Measurements from ENCODE around the gene MRPL38. TPM values are rescaled to one million over a fixed set of nuclear protein-coding genes. Genes with fewer than 3 reads are reported as not detected.

The MRPL38 gene
- total RNA-seq, 2 donors from 2014 or later = 103 to 118 TPM

- no peak overlapping the region for H3K4me3 ChIP-seq (ENCODE audit: low read length)
- H3K9ac ChIP-seq (ENCODE audit: extremely low read depth, low read length, poor library complexity, severe bottlenecking) = no peak overlapping the region
- no peak for DNase-seq
- Mint-ChIP-seq H3K9me3 (no peaks in the 10 kb centered on the region), H3K27me3 (ENCODE audit: insufficient read depth) (no peaks in the 10 kb centered on the region), H3K4me1 (no peaks in the 10 kb centered on the region), H3K27ac (no peak overlapping the region), H3K36me3 (ENCODE audit: low read depth) (peaks cover 8% of the 10 kb centered on the region), H3K4me3 (no peak overlapping the region)
- WGBS, 2 experiments (ENCODE audit: insufficient coverage in 1 of 2, insufficient read length in 1 of 2) = 91% methylated on average over 7 to 10 of the region's 10 CpGs
- no peak for TF ChIP-seq CTCF (conservative IDR thresholded peaks at IDR 0.05)
- H3K36me3 ChIP-seq (ENCODE audit: control insufficient read depth, insufficient read depth, low read length) = peaks cover 14% of the 10 kb centered on the region
- H3K4me1 ChIP-seq (ENCODE audit: control insufficient read depth, insufficient read depth, low read length) = peaks cover 7% of the 10 kb centered on the region
- H3K9me3 ChIP-seq (ENCODE audit: control insufficient read depth, low read length) = no peaks in the 10 kb centered on the region
- no peak overlapping the region for H3K27ac ChIP-seq (ENCODE audit: low read depth, low read length)
- no peaks in the 10 kb centered on the region for H3K27me3 ChIP-seq (ENCODE audit: control insufficient read depth, insufficient read depth, low read length, poor library complexity, severe bottlenecking)
These were observed 1.6 kb upstream of the MRPL38 start for GRCh38 chr17:75906143-75906884.

DNA sequence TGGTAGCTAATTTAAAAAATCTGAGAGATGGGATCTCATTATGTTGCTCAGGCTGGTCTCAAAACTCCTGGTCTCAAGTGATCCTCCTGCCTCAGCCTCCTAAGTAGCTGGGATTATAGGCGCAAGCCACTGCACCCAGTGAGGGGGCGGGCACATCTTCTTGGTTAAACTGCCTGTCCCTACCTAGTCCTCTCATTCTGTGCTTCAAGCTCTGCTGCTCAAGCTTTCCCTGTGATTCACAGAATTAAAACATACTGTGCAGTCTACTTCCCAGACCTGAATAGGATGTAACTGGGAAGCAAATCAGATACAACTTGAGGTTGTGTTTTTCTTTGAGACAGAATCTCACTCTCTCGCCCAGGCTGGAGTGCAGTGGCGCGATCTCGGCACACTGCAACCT lies 2.3 kb downstream of the MRPL38 start:
- WGBS, 2 experiments (ENCODE audit: insufficient coverage in 1 of 2, insufficient read length in 1 of 2) = 95 to 98% methylated on average over 6 of the region's 6 CpGs
- TF ChIP-seq CTCF (conservative IDR thresholded peaks at IDR 0.05) = no peak

GRCh38 chr17:75901727-75902126 lies 3.0 kb downstream of the MRPL38 start:
- H3K27me3 Mint-ChIP-seq (ENCODE audit: insufficient read depth) = no peaks in the 10 kb centered on the region
- no peak for DNase-seq
- Histone ChIP-seq H3K4me1 (ENCODE audit: control insufficient read depth, insufficient read depth, low read length) (peaks cover 5% of the 10 kb centered on the region), H3K9me3 (ENCODE audit: control insufficient read depth, low read length) (no peaks in the 10 kb centered on the region), H3K27me3 (ENCODE audit: control insufficient read depth, insufficient read depth, low read length, poor library complexity, severe bottlenecking) (no peaks in the 10 kb centered on the region), H3K27ac (ENCODE audit: low read depth, low read length) (no peak overlapping the region), H3K9ac (ENCODE audit: extremely low read depth, low read length, poor library complexity, severe bottlenecking) (no peak overlapping the region), H3K4me3 (ENCODE audit: low read length) (no peak overlapping the region), H3K36me3 (ENCODE audit: control insufficient read depth, insufficient read depth, low read length) (peaks cover 43% of the 10 kb centered on the region)
- peaks cover 7% of the 10 kb centered on the region for H3K4me1 Mint-ChIP-seq
- H3K9me3 Mint-ChIP-seq = no peaks in the 10 kb centered on the region
- WGBS, 2 experiments (ENCODE audit: insufficient coverage in 1 of 2, insufficient read length in 1 of 2) = 92 to 97% methylated on average over 12 to 18 of the region's 18 CpGs
- H3K4me3 Mint-ChIP-seq = no peak overlapping the region
- no peak overlapping the region for H3K27ac Mint-ChIP-seq
- no peak for TF ChIP-seq CTCF (conservative IDR thresholded peaks at IDR 0.05)
- peaks cover 28% of the 10 kb centered on the region for H3K36me3 Mint-ChIP-seq (ENCODE audit: low read depth)

More for the DNA sequence above, 2.3 kb downstream of the MRPL38 start:
- no peaks in the 10 kb centered on the region for H3K9me3 Mint-ChIP-seq
- H3K27me3 Mint-ChIP-seq (ENCODE audit: insufficient read depth) = no peaks in the 10 kb centered on the region
- H3K4me1 ChIP-seq (ENCODE audit: control insufficient read depth, insufficient read depth, low read length) = peaks cover under 1% of the 10 kb centered on the region
- peaks cover 5% of the 10 kb centered on the region for H3K4me1 Mint-ChIP-seq
- no peaks in the 10 kb centered on the region for H3K27me3 ChIP-seq (ENCODE audit: control insufficient read depth, insufficient read depth, low read length, poor library complexity, severe bottlenecking)
- DNase-seq = no peak
- peaks cover 43% of the 10 kb centered on the region for H3K36me3 ChIP-seq (ENCODE audit: control insufficient read depth, insufficient read depth, low read length)
- H3K27ac ChIP-seq (ENCODE audit: low read depth, low read length) = no peak overlapping the region
- H3K27ac Mint-ChIP-seq = no peak overlapping the region
- H3K36me3 Mint-ChIP-seq (ENCODE audit: low read depth) = peaks cover 28% of the 10 kb centered on the region
- H3K4me3 Mint-ChIP-seq = no peak overlapping the region
- no peak overlapping the region for H3K4me3 ChIP-seq (ENCODE audit: low read length)
- H3K9ac ChIP-seq (ENCODE audit: extremely low read depth, low read length, poor library complexity, severe bottlenecking) = no peak overlapping the region
- no peaks in the 10 kb centered on the region for H3K9me3 ChIP-seq (ENCODE audit: control insufficient read depth, low read length)

Data from endodermal cell (in vitro differentiated cells).